NT2/D1 (cell line): ENCODE measurements around the gene TNFRSF14.

ENCODE experiments used
- YY1 ChIP-seq: IDR thresholded peaks from 2 replicates; pipeline ENCODE4 v1.6.1; 2011; ENCODE audit not compliant: insufficient read length, insufficient read depth
- ZNF274 ChIP-seq: IDR thresholded peaks from 2 replicates; pipeline ENCODE4 v1.6.1; 2011; ENCODE audit warnings: mild to moderate bottlenecking, low read depth, low read length

DNA sequence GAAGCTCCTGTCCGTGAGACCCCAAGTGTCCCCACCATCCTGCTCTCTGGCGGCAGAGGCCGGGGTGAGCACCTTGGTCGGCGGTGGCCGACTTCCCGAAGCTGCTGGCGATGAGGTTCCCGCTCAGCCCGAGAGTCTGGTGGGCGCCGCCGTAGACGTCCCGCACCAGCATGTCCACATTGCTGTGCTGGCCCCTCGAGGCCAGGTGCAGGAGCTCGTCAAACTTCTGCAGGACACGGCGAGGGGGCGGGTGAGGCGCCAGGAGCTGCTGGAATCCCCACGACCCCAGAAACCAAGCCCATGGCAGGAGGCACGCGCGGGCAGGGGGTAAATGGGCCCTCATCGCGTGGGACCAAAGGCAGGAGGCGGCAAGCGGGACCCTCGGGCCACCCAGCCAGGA is 36.4 kb upstream of the TNFRSF14 start:
- TF ChIP-seq YY1 (no peak), ZNF274 (no peak)
